GM18867 (cell line): Measurements from ENCODE around the gene FOXK1.

Source experiments
- ATAC-seq: cut with Tn5 transposase; IDR thresholded peaks from one replicate; pipeline ENCODE4 v1.9.1; 2021; ENCODE audit warnings: mild to moderate bottlenecking, moderate library complexity; ENCODE audit not compliant: unreplicated experiment

FOXK1 gene

GRCh38 chr7:4694305-4694704 is 12.2 kb downstream of the FOXK1 start:
- ATAC-seq = no peak

GRCh38 chr7:4698707-4699275 is 16.7 kb downstream of the FOXK1 start:
- ATAC-seq = no peak

- no peak for ATAC-seq
These were observed 17.7 kb downstream of the FOXK1 start for GRCh38 chr7:4699841-4700240.

DNA sequence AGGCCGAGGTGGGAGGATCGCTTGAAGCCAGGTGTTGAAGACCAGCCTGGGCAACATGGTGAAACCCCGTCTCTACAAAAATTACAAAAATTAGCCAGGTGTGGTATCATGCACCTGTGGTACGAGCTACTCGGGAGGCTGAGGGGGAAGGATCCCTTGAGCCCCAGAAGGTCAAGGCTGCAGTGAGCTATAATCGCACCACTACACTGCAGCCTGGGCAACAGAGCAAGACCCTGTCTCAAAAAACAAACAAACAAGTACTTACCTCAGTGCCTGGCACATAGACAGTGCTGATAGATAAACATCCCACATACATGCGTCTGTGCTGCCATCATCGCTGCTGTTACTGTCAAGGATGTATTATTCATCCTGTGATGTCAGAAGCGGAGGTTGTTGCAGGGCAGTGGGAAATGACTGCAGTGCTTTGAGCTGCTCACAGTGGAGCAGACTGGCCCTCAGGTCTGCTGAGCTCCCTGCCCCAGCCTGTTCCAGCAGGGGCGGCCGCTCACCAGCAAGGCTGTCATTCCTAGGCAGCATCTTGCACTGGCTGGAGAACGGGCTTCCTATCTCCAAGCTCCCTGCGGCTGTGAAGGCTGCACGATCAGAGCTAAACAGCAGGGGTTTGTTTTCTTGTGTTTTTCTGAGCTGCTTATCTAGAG is 18.6 kb downstream of the FOXK1 start:
- ATAC-seq = no peak

- no peak for ATAC-seq
These were observed 20.9 kb downstream of the FOXK1 start for GRCh38 chr7:4702961-4703512.

DNA sequence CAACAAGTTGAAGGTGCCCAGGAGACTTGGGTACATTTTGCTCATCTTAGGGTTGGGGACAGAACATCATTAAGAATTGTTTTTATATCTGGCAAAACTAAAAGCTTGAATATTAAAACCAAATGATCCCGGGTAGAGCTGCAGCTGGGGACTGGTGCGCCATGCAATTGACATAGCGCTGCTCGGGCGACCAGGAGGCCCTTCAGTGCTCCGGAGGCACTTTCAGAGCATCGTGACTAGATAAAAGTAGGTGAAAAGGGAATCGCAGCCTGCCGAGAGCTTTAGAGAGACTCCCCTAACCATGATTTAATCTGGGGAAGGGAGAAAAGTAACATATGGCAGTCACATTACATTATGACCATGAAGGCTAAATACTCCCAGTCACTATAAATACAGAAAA is 21.4 kb downstream of the FOXK1 start:
- no peak for ATAC-seq

DNA sequence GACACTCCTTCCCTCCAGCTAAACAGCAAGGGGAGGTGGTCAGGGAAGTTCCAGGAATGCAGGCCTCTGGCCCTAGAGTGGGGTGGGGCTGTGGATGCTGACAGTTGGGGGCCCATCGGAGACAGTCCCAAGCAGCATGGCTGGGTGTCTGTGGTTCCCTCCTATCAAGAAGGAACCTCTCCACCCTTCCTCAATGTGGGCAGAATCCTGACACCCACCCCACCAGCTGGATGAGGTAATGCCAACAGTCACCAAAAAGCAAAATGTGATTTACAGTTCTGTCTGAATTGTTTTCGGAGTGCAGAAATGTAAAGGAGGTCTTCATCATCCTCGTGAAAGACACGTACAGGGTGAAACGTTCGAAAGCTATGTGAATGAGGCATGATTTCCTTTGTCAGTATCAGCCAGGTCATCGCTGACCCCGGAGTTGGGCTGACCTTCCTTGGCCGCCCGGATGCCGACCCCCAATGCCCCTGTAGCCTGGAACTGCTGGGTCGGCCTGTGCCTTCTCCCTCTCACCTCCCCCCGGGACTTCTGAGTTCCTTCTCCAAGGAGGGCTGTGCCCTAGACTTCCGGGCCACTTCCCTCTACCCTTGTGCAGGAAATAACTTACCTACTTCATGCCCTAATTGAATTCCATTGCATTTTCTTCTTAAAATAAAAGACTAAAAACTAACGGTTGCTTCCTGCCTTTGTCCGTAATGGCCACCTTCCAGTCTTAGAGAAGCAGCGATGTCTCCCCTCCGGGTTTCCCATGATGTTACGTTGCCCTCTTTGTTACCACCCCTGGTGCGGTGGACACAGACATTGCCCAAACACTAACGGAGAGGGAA is 24.5 kb downstream of the FOXK1 start:
- ATAC-seq = no peak

- ATAC-seq = no peak
These were observed 25.2 kb downstream of the FOXK1 start for GRCh38 chr7:4707217-4707741.

GRCh38 chr7:4707980-4708411 is 25.9 kb downstream of the FOXK1 start:
- ATAC-seq = no peak

GRCh38 chr7:4709187-4709586 is 27.1 kb downstream of the FOXK1 start:
- ATAC-seq = no peak

- ATAC-seq = no peak
These were observed 29.0 kb downstream of the FOXK1 start for GRCh38 chr7:4711093-4711492.

DNA sequence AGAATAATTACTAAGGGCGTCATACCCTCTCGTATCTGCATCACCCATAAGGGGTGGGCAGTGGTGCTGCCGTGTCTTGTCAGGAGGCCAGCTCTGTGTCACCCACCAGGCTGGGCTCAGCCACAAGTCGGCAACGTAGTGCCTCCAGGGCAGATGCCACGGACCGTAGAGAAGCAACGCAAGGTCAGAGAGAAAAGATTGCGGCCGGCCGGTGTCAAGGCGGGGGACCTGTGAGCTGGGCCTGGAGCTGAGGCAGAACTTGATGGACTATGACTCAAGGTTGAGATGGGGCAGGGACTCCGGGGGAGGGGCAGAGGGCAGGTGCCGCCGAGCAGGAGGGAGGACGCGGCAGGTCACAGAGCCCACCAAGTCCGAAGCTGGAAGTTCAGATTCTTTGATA is 29.5 kb downstream of the FOXK1 start:
- no peak for ATAC-seq

GRCh38 chr7:4712281-4713182 is 30.4 kb downstream of the FOXK1 start:
- peak; percentile 76 for ATAC-seq

DNA sequence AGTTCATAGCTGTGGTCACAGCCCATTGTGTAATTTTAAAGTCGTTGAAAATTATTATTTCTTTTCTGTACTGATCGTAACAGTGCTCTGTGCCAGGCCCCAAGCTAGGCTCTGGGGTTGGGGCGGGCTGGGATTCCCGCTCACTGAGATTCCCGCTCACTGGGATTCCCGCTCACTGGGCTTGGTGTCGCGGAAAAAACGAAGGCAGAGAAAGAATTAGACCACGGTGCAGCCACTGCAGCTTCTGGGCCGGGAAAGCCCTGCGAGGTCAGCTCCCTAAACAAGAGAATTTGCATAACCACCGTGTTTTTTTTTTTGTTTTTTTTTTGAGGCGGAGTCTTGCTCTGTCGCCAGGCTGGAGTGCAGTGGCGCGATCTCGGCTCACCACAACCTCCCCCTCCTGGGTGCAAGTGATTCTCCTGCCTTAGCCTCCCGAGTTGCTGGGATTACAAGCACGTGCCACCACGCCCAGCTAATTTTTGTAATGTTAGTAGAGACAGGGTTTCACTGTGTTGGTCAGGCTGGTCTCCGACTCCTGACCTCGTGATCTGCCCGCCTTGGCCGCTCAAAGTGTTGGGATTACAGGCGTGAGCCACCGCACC is 31.2 kb downstream of the FOXK1 start:
- ATAC-seq = peak; percentile 72

DNA sequence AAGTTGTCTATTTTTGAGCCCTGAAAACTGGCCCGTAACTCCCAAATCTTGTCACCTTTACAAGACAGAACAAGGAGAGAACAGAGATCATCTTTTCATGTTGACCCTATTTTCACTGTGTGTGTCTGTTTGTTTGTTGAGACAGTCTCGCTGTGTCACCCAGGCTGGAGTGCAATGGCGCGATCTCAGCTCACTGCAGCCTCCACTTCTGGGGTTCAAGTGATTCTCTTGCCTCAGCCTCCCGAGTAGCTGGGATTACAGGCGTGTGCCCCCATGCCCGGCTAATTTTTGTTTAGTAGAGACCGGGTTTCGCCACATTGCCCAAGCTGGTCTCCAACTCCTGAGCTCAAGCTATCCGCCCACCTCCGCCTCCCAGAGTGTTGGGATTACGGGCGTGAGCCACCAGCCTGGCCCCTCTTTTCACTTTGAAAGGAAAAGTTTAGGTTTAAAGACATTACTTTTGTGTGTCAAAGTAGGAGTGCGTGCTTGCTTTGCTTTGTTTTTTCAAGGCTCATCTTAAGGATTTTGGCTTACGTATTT is 32.1 kb downstream of the FOXK1 start:
- no peak for ATAC-seq

DNA sequence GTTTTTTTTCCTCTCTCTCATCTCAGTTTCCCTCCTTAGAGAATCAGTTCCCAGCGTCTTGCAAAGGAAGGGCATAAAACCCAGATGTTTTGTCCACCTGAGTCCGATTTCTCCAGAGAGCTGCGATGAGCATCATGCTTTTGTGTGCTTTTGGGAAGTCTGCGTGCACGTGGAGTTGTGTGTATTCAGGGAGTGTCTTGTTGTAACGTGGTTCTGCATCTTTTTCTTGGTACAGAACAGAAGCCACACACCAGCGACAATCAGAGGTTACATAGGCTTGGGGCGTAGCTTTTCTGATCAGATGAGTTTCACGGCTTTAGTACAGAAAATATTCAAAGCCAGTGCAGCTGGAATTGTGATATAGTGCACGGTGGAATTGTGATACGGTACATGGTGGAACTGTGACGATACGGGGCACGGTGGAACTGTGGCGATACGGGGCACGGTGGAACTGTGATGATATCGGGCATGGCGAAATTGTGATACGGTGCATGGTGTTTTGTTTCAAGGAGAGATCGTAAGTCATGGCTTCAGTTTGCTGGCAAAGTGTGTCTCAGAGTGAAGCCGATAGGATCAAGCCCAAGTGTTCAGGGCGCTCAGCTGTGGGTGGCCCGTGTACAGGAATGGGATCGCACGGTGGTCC is 32.8 kb downstream of the FOXK1 start:
- ATAC-seq = no peak

- ATAC-seq = no peak
These were observed 33.3 kb downstream of the FOXK1 start for GRCh38 chr7:4715410-4715776.

DNA sequence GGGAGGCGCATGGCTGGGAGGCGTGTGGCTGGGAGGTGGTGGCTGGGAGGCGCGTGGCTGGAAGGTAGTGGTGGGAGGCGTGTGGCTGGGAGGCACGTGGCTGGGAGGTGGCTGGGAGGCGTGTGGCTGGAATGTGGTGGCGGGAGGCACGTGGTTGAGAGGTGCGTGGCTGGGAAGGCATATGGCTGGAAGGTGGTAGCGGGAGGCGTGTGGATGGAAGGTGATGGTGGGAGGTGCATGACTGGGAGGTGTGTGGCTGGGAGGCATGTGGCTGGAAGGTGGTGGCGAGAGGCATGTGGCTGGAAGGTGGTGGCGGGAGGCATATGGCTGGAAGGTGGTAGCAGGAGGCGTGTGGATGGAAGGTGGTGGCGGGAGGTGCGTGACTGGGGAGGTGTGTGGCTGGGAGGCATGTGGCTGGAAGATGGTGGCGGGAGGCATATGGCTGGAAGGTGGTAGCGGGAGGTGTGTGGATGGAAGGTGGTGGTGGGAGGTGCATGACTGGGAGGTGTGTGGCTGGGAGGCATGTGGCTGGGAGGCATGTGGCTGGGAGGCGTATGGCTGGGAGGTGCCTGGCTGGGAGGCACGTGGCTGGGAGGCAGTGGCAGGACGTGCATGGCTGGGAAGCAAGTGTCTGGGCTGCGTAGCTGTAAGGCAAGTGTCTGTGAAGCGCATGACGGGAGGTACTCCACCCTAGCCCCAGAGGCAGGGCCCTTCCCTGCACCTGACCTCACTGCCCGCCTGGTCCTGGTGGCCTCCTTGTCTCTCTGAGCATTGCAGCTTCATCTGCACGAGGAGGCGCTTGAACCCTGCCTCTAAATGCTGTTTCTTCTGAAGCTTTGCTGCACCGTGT is 35.1 kb downstream of the FOXK1 start:
- ATAC-seq = no peak
